SK-N-SH (cell line): ENCODE results near the gene CACNA1G.

ENCODE experiments used
- CHD2 ChIP-seq: fragments of 150-350 bp; IDR thresholded peaks from 2 replicates; pipeline ENCODE4 v1.6.1; 2018; ENCODE audit warnings: low read length; ENCODE audit not compliant: partially characterized antibody
- FOXM1 ChIP-seq: IDR thresholded peaks from 2 replicates; pipeline ENCODE4 v1.4.0; 2012; ENCODE audit warnings: low read depth, mild to moderate bottlenecking
- GABPA ChIP-seq: IDR thresholded peaks from 2 replicates; pipeline ENCODE4 v1.4.0; 2012; ENCODE audit warnings: low read depth, mild to moderate bottlenecking
- JUND ChIP-seq: IDR thresholded peaks from 2 replicates; pipeline ENCODE4 v1.4.0; 2012
- MXI1 ChIP-seq: IDR thresholded peaks from 2 replicates; pipeline ENCODE4 v1.6.1; 2012; ENCODE audit warnings: mild to moderate bottlenecking, low read depth, low read length, improper control_type of control experiment
- NRF1 ChIP-seq: IDR thresholded peaks from 2 replicates; pipeline ENCODE4 v1.6.1; 2012; ENCODE audit warnings: low read depth, mild to moderate bottlenecking, low read length
- POLR2AphosphoS5 ChIP-seq: IDR thresholded peaks from 2 replicates; pipeline ENCODE4 v1.6.1; 2012; ENCODE audit warnings: low read depth, low read length
- RXRA ChIP-seq: IDR thresholded peaks from 2 replicates; pipeline ENCODE4 v1.4.0; 2012; ENCODE audit warnings: low read depth, mild to moderate bottlenecking, borderline replicate concordance
- SIN3A ChIP-seq: IDR thresholded peaks from 2 replicates; pipeline ENCODE4 v1.6.1; 2012; ENCODE audit warnings: low read depth, mild to moderate bottlenecking, low read length, moderate library complexity, borderline replicate concordance
- TAF1 ChIP-seq: IDR thresholded peaks from 2 replicates; pipeline ENCODE4 v1.6.1; 2012; ENCODE audit warnings: low read depth, mild to moderate bottlenecking, low read length, moderate library complexity, borderline replicate concordance
- TF ChIP-seq, protein P1 (sequence below): IDR thresholded peaks from 2 replicates; pipeline ENCODE4; 2012
- TF ChIP-seq, protein P2 (sequence below): fragments of 200-600 bp; sonication (generic); IDR thresholded peaks from 2 replicates; pipeline ENCODE4 v1.6.1; 2017; ENCODE audit warnings: antibody characterized with exemption, mild to moderate bottlenecking, moderate library complexity
- TF ChIP-seq, protein P3 (sequence below): fragments of 150-350 bp; IDR thresholded peaks from 2 replicates; pipeline ENCODE4 v1.6.1; 2017; ENCODE audit warnings: antibody characterized with exemption, low read length, low read depth, borderline replicate concordance
- TF ChIP-seq, protein P4 (sequence below): IDR thresholded peaks from 2 replicates; pipeline ENCODE4 v1.6.1; 2012; ENCODE audit warnings: mild to moderate bottlenecking, low read depth, low read length, moderate library complexity

DNA sequence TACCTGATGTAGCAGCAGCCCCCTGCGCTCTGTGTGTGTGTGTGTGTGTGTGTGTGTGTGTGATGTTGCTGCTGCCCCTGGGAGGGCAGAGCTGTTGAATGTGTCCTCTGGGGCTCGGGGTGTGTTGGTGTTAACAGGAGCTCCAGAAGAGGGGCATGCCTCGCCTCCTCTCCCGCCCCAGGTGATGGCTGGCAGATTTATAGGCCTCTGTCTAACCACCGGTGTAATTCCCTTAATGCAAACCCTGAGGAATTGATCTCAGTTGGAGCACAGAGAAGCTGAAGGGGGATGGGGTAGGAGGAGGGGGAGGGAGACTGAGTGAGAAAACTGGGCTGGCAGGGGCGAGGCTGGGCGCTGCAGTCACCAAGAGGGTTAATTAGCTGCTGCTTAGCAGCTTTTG, 10.0 kb downstream of the CACNA1G start:
- TF ChIP-seq POLR2AphosphoS5 (no peak), JUND (no peak), CHD2 (no peak), NRF1 (no peak), FOXM1 (no peak), RXRA (no peak), TAF1 (no peak), SIN3A (no peak), GABPA (no peak), MXI1 (no peak)
- TF ChIP-seq, protein P1, sequence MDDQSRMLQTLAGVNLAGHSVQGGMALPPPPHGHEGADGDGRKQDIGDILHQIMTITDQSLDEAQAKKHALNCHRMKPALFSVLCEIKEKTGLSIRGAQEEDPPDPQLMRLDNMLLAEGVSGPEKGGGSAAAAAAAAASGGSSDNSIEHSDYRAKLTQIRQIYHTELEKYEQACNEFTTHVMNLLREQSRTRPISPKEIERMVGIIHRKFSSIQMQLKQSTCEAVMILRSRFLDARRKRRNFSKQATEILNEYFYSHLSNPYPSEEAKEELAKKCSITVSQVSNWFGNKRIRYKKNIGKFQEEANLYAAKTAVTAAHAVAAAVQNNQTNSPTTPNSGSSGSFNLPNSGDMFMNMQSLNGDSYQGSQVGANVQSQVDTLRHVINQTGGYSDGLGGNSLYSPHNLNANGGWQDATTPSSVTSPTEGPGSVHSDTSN: no peak
- TF ChIP-seq, protein P2, sequence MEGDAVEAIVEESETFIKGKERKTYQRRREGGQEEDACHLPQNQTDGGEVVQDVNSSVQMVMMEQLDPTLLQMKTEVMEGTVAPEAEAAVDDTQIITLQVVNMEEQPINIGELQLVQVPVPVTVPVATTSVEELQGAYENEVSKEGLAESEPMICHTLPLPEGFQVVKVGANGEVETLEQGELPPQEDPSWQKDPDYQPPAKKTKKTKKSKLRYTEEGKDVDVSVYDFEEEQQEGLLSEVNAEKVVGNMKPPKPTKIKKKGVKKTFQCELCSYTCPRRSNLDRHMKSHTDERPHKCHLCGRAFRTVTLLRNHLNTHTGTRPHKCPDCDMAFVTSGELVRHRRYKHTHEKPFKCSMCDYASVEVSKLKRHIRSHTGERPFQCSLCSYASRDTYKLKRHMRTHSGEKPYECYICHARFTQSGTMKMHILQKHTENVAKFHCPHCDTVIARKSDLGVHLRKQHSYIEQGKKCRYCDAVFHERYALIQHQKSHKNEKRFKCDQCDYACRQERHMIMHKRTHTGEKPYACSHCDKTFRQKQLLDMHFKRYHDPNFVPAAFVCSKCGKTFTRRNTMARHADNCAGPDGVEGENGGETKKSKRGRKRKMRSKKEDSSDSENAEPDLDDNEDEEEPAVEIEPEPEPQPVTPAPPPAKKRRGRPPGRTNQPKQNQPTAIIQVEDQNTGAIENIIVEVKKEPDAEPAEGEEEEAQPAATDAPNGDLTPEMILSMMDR: no peak
- TF ChIP-seq, protein P3, sequence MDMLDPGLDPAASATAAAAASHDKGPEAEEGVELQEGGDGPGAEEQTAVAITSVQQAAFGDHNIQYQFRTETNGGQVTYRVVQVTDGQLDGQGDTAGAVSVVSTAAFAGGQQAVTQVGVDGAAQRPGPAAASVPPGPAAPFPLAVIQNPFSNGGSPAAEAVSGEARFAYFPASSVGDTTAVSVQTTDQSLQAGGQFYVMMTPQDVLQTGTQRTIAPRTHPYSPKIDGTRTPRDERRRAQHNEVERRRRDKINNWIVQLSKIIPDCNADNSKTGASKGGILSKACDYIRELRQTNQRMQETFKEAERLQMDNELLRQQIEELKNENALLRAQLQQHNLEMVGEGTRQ: no peak
- TF ChIP-seq, protein P4, sequence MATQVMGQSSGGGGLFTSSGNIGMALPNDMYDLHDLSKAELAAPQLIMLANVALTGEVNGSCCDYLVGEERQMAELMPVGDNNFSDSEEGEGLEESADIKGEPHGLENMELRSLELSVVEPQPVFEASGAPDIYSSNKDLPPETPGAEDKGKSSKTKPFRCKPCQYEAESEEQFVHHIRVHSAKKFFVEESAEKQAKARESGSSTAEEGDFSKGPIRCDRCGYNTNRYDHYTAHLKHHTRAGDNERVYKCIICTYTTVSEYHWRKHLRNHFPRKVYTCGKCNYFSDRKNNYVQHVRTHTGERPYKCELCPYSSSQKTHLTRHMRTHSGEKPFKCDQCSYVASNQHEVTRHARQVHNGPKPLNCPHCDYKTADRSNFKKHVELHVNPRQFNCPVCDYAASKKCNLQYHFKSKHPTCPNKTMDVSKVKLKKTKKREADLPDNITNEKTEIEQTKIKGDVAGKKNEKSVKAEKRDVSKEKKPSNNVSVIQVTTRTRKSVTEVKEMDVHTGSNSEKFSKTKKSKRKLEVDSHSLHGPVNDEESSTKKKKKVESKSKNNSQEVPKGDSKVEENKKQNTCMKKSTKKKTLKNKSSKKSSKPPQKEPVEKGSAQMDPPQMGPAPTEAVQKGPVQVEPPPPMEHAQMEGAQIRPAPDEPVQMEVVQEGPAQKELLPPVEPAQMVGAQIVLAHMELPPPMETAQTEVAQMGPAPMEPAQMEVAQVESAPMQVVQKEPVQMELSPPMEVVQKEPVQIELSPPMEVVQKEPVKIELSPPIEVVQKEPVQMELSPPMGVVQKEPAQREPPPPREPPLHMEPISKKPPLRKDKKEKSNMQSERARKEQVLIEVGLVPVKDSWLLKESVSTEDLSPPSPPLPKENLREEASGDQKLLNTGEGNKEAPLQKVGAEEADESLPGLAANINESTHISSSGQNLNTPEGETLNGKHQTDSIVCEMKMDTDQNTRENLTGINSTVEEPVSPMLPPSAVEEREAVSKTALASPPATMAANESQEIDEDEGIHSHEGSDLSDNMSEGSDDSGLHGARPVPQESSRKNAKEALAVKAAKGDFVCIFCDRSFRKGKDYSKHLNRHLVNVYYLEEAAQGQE: no peak
